HEK293 (cell line): ENCODE data around the gene IPO11.

Experiments
- AEBP2 ChIP-seq: fragments of 450-650 bp; formaldehyde crosslinking; IDR thresholded peaks from 2 replicates; pipeline ENCODE4 v1.5.1; 2016; ENCODE audit warnings: missing biosample characterization, missing genetic modification characterization, borderline replicate concordance
- BCL6B ChIP-seq: fragments of 450-650 bp; formaldehyde crosslinking; IDR thresholded peaks from 2 replicates; pipeline ENCODE4 v1.5.1; 2017; ENCODE audit warnings: missing biosample characterization, missing genetic modification characterization
- HOXC10 ChIP-seq: sonication (generic); formaldehyde crosslinking; IDR thresholded peaks from 2 replicates; pipeline ENCODE4 v1.8.1; 2023; ENCODE audit warnings: mild to moderate bottlenecking, missing genetic modification reagents
- MEIS1 ChIP-seq: sonication (generic); formaldehyde crosslinking; IDR thresholded peaks from 2 replicates; pipeline ENCODE4 v1.8.1; 2022; ENCODE audit warnings: missing genetic modification reagents, mild to moderate bottlenecking, borderline replicate concordance
- MZF1 ChIP-seq: fragments of 450-650 bp; formaldehyde crosslinking; IDR thresholded peaks from 2 replicates; pipeline ENCODE4 v1.5.1; 2017; ENCODE audit warnings: missing biosample characterization, missing genetic modification characterization, borderline replicate concordance
- YY2 ChIP-seq: fragments of 450-650 bp; formaldehyde crosslinking; IDR thresholded peaks from 2 replicates; pipeline ENCODE4 v1.5.1; 2016; ENCODE audit warnings: missing biosample characterization, missing genetic modification characterization
- ZBTB20 ChIP-seq: fragments of 450-650 bp; formaldehyde crosslinking; IDR thresholded peaks from 2 replicates; pipeline ENCODE4 v1.5.1; 2016; ENCODE audit warnings: missing biosample characterization, missing genetic modification characterization
- ZBTB44 ChIP-seq: fragments of 450-650 bp; IDR thresholded peaks from 2 replicates; pipeline ENCODE4 v1.5.1; 2018; ENCODE audit warnings: missing biosample characterization, mild to moderate bottlenecking, missing genetic modification characterization
- ZBTB49 ChIP-seq: fragments of 450-650 bp; formaldehyde crosslinking; IDR thresholded peaks from 2 replicates; pipeline ENCODE4 v1.5.1; 2016; ENCODE audit warnings: missing biosample characterization, missing genetic modification characterization, low read depth
- ZNF112 ChIP-seq: fragments of 450-650 bp; formaldehyde crosslinking; IDR thresholded peaks from 2 replicates; pipeline ENCODE4 v1.5.0; 2017; ENCODE audit warnings: missing biosample characterization, missing genetic modification characterization
- ZNF114 ChIP-seq: fragments of 450-650 bp; formaldehyde crosslinking; IDR thresholded peaks from 2 replicates; pipeline ENCODE4 v1.5.0; 2017; ENCODE audit warnings: missing biosample characterization, missing genetic modification characterization
- ZNF121 ChIP-seq: fragments of 450-650 bp; formaldehyde crosslinking; IDR thresholded peaks from 2 replicates; pipeline ENCODE4 v1.5.1; 2016; ENCODE audit warnings: missing biosample characterization, missing genetic modification characterization
- ZNF146 ChIP-seq: fragments of 450-650 bp; formaldehyde crosslinking; IDR thresholded peaks from 2 replicates; pipeline ENCODE4 v1.5.1; 2016; ENCODE audit warnings: missing biosample characterization, missing genetic modification characterization
- ZNF175 ChIP-seq: fragments of 450-650 bp; formaldehyde crosslinking; IDR thresholded peaks from 2 replicates; pipeline ENCODE4 v1.5.1; 2016; ENCODE audit warnings: missing biosample characterization, missing genetic modification characterization
- ZNF2 ChIP-seq: fragments of 450-650 bp; formaldehyde crosslinking; IDR thresholded peaks from 2 replicates; pipeline ENCODE4 v1.5.1; 2016; ENCODE audit warnings: missing biosample characterization, missing genetic modification characterization
- ZNF248 ChIP-seq: fragments of 450-650 bp; formaldehyde crosslinking; IDR thresholded peaks from 2 replicates; pipeline ENCODE4 v1.5.1; 2017; ENCODE audit warnings: missing biosample characterization, missing genetic modification characterization
- ZNF354C ChIP-seq: fragments of 450-650 bp; formaldehyde crosslinking; IDR thresholded peaks from 2 replicates; pipeline ENCODE4 v1.5.1; 2016; ENCODE audit warnings: missing biosample characterization, missing genetic modification characterization, low read depth, borderline replicate concordance
- ZNF391 ChIP-seq: fragments of 450-650 bp; formaldehyde crosslinking; IDR thresholded peaks from 2 replicates; pipeline ENCODE4 v1.5.1; 2016; ENCODE audit warnings: low read depth, missing biosample characterization, missing genetic modification characterization, borderline replicate concordance
- ZNF433 ChIP-seq: fragments of 450-650 bp; formaldehyde crosslinking; IDR thresholded peaks from 2 replicates; pipeline ENCODE4 v1.5.1; 2016; ENCODE audit warnings: missing biosample characterization, missing genetic modification characterization, low read depth
- ZNF473 ChIP-seq: fragments of 450-650 bp; formaldehyde crosslinking; IDR thresholded peaks from 2 replicates; pipeline ENCODE4 v1.5.1; 2017; ENCODE audit warnings: missing biosample characterization, missing genetic modification characterization
- ZNF560 ChIP-seq: fragments of 450-650 bp; formaldehyde crosslinking; IDR thresholded peaks from 2 replicates; pipeline ENCODE4 v1.5.1; 2017; ENCODE audit warnings: missing biosample characterization, missing genetic modification characterization, borderline replicate concordance
- ZNF600 ChIP-seq: fragments of 450-650 bp; formaldehyde crosslinking; IDR thresholded peaks from 2 replicates; pipeline ENCODE4 v1.5.1; 2016; ENCODE audit warnings: missing biosample characterization, missing genetic modification characterization
- ZNF629 ChIP-seq: fragments of 450-650 bp; formaldehyde crosslinking; IDR thresholded peaks from 2 replicates; pipeline ENCODE4 v1.5.1; 2017; ENCODE audit warnings: missing biosample characterization, missing genetic modification characterization
- ZNF645 ChIP-seq: fragments of 450-650 bp; formaldehyde crosslinking; IDR thresholded peaks from 2 replicates; pipeline ENCODE4; 2016; ENCODE audit warnings: missing biosample characterization, missing genetic modification characterization
- ZNF707 ChIP-seq: fragments of 450-650 bp; formaldehyde crosslinking; IDR thresholded peaks from 2 replicates; pipeline ENCODE4 v1.5.1; 2016; ENCODE audit warnings: missing biosample characterization, missing genetic modification characterization
- ZNF768 ChIP-seq: fragments of 450-650 bp; formaldehyde crosslinking; IDR thresholded peaks from 2 replicates; pipeline ENCODE4 v1.5.1; 2018; ENCODE audit warnings: missing biosample characterization, mild to moderate bottlenecking, missing genetic modification characterization
- ZSCAN5A ChIP-seq: fragments of 450-650 bp; formaldehyde crosslinking; IDR thresholded peaks from 2 replicates; pipeline ENCODE4 v1.5.1; 2016; ENCODE audit warnings: missing biosample characterization, missing genetic modification characterization

IPO11 gene

GRCh38 chr5:62412549-62413329 is at the start of gene IPO11 (continued):
- TF ChIP-seq ZNF645 (tag by site-specific recombination) (no peak), ZNF629 (peak; percentile 78), ZNF248 (tag by site-specific recombination) (no peak), ZNF2 (0 out of 2 replicates have a peak, but pooled peaks have one; percentile 58), ZNF112 (tag by site-specific recombination) (no peak), ZNF114 (no peak), ZBTB44 (no peak), ZNF433 (tag by site-specific recombination) (no peak), ZNF560 (no peak), ZNF707 (no peak), ZNF768 (tag by site-specific recombination) (no peak), ZNF146 (tag by site-specific recombination) (no peak), ZNF391 (tag by site-specific recombination) (peak; percentile 41; the same call in 1 of the 2 replicates), BCL6B (tag by site-specific recombination) (peak; percentile 99), ZSCAN5A (tag by site-specific recombination) (no peak), ZNF354C (tag by site-specific recombination) (no peak), HOXC10 (CRISPR knock-in tag) (no peak), ZBTB49 (tag by site-specific recombination) (no peak), ZNF175 (tag by site-specific recombination) (no peak), ZNF600 (tag by site-specific recombination) (no peak), AEBP2 (tag by site-specific recombination) (no peak), MZF1 (tag by site-specific recombination) (no peak), ZNF121 (tag by site-specific recombination) (no peak), ZBTB20 (tag by site-specific recombination) (peak; percentile 98), ZNF473 (tag by site-specific recombination) (no peak), MEIS1 (CRISPR knock-in tag) (no peak), YY2 (tag by site-specific recombination) (peak; percentile 96)
